ENCODE measurements around the gene PDZD4. TPM values are rescaled to one million over a fixed set of nuclear protein-coding genes. Genes with fewer than 3 reads are reported as not detected.

PDZD4 gene
- polyA plus RNA-seq, 1 donor (not counting 4 experiments of a cell fraction or from before 2014, with no cell fraction given), result 0.05 TPM

DNA sequence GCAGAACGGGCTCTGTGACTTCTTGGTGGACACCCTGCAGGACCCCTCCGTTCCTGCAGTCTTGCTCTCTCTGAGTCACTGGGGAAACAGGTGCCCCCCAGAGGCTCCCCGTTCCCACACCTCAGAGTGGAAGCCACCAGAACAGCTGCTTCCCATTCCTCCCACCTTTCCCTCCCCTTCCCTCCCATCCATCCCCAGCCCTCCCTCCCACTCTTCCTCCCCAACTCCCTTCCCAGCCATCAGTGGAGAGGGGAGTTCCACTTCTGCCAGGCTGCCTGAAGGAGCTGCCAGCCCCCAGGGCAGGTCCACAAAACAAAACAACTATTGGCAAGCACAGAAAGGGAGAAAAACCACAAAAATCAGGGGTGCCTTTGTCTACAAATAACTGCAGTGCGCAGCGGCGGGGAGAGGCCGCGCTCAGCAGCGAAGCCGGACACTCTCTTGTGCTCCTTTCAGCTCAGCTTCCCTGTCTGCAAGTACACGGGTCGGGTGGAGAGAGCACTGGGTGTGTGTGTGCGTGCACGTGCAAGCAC, 27.8 kb downstream of the PDZD4 start:
- no peak overlapping the region for H3K4me2 ChIP-seq (ENCODE audit: control insufficient read depth, extremely low read depth, insufficient read depth, low read depth, low read length)
- H3K4me3 ChIP-seq (ENCODE audit: control insufficient read depth in 2 of 3, extremely low read depth in 1 of 3, insufficient read depth in 2 of 3, low read depth in 1 of 3, low read length in 3 of 3), result no peak overlapping the region
- no peaks in the 10 kb centered on the region for H3K9me1 ChIP-seq (ENCODE audit: control insufficient read depth, extremely low read depth, insufficient read depth, low read length)
- H3K36me3 ChIP-seq (ENCODE audit: control insufficient read depth in 2 of 2, extremely low read depth in 1 of 2, insufficient read depth in 2 of 2, low read length in 2 of 2), result peaks cover 0 to 2% of the 10 kb centered on the region in 2 experiments
- H3K9me3 ChIP-seq (ENCODE audit: control insufficient read depth, low read depth, low read length), result no peaks in the 10 kb centered on the region
- H2AFZ ChIP-seq (ENCODE audit: control insufficient read depth, low read length), result no peak overlapping the region
- H3K27ac ChIP-seq (ENCODE audit: control insufficient read depth, insufficient read depth, low read length), result no peak overlapping the region
- H3K4me1 ChIP-seq (ENCODE audit: control insufficient read depth, extremely low read depth, insufficient read depth, low read length), result no peaks in the 10 kb centered on the region
- H4K20me1 ChIP-seq (ENCODE audit: control insufficient read depth, extremely low read depth, insufficient read depth, low read length), result no peaks in the 10 kb centered on the region
- DNase-seq (ENCODE audit: low read depth, low spot score) (no peak), FAIRE-seq (no peak)
- TF ChIP-seq EZH2 (IDR thresholded peaks at IDR 0.05; ENCODE audit: low read length), result no peak
- TF ChIP-seq, protein P1, sequence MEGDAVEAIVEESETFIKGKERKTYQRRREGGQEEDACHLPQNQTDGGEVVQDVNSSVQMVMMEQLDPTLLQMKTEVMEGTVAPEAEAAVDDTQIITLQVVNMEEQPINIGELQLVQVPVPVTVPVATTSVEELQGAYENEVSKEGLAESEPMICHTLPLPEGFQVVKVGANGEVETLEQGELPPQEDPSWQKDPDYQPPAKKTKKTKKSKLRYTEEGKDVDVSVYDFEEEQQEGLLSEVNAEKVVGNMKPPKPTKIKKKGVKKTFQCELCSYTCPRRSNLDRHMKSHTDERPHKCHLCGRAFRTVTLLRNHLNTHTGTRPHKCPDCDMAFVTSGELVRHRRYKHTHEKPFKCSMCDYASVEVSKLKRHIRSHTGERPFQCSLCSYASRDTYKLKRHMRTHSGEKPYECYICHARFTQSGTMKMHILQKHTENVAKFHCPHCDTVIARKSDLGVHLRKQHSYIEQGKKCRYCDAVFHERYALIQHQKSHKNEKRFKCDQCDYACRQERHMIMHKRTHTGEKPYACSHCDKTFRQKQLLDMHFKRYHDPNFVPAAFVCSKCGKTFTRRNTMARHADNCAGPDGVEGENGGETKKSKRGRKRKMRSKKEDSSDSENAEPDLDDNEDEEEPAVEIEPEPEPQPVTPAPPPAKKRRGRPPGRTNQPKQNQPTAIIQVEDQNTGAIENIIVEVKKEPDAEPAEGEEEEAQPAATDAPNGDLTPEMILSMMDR (optimal IDR thresholded peaks at IDR 0.05 in 1 of 3, IDR thresholded peaks at IDR 0.05 in 1 of 3, conservative IDR thresholded peaks at IDR 0.05 in 1 of 3; ENCODE audit: extremely low read depth in 1 of 3, insufficient read depth in 2 of 3, low read length in 3 of 3), result no peak
- H3K27me3 ChIP-seq (ENCODE audit: control insufficient read depth, extremely low read depth, insufficient read depth, low read length), result no peaks in the 10 kb centered on the region
- dilution Hi-C loops (cut with MboI; ENCODE audit: extremely low pct_ligation_motif_present, low sequenced_read_pairs), result no loop called here
- no peaks in the 10 kb centered on the region for H3K79me2 ChIP-seq (ENCODE audit: control insufficient read depth, insufficient read depth, low read length)
- no peak overlapping the region for H3K9ac ChIP-seq (ENCODE audit: control insufficient read depth, extremely low read depth, insufficient read depth, low read length)

DNA sequence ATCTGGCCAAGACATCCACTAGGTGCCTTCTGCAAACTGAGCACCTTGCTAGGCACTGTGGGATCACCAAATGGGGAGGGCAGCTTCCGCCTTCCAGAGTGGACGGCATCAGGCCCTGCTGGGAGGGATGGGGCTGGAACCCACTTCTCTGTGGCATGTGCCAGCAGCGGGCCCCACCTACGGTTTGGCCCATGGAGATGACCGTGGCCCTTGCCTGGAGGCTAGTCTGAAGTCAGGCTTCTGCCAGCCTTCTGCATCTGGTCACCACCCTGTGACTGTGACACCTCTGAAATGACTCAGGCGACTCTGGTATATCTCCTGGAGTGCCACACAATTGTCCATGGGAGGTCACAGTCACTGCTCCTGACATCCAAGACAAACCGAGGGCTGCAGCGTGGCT, 28.7 kb downstream of the PDZD4 start:
- Histone ChIP-seq H3K4me3 (ENCODE audit: control insufficient read depth in 2 of 3, extremely low read depth in 1 of 3, insufficient read depth in 2 of 3, low read depth in 1 of 3, low read length in 3 of 3) (no peak overlapping the region), H2AFZ (ENCODE audit: control insufficient read depth, low read length) (no peak overlapping the region), H3K27me3 (ENCODE audit: control insufficient read depth, extremely low read depth, insufficient read depth, low read length) (no peaks in the 10 kb centered on the region), H3K9me3 (ENCODE audit: control insufficient read depth, low read depth, low read length) (no peaks in the 10 kb centered on the region), H3K9me1 (ENCODE audit: control insufficient read depth, extremely low read depth, insufficient read depth, low read length) (no peaks in the 10 kb centered on the region), H4K20me1 (ENCODE audit: control insufficient read depth, extremely low read depth, insufficient read depth, low read length) (no peaks in the 10 kb centered on the region), H3K27ac (ENCODE audit: control insufficient read depth, insufficient read depth, low read length) (no peak overlapping the region), H3K9ac (ENCODE audit: control insufficient read depth, extremely low read depth, insufficient read depth, low read length) (no peak overlapping the region), H3K4me1 (ENCODE audit: control insufficient read depth, extremely low read depth, insufficient read depth, low read length) (no peaks in the 10 kb centered on the region), H3K79me2 (ENCODE audit: control insufficient read depth, insufficient read depth, low read length) (peaks cover 6% of the 10 kb centered on the region), H3K4me2 (ENCODE audit: control insufficient read depth, extremely low read depth, insufficient read depth, low read depth, low read length) (no peak overlapping the region), H3K36me3 (ENCODE audit: control insufficient read depth in 2 of 2, extremely low read depth in 1 of 2, insufficient read depth in 2 of 2, low read length in 2 of 2) (peaks cover 0 to 5% of the 10 kb centered on the region in 2 experiments)
- FAIRE-seq (no peak), DNase-seq (ENCODE audit: low read depth, low spot score) (no peak)
- TF ChIP-seq, protein P1 (optimal IDR thresholded peaks at IDR 0.05 in 1 of 3, IDR thresholded peaks at IDR 0.05 in 1 of 3, conservative IDR thresholded peaks at IDR 0.05 in 1 of 3; ENCODE audit: extremely low read depth in 1 of 3, insufficient read depth in 2 of 3, low read length in 3 of 3), result no peak
- no peak for TF ChIP-seq EZH2 (IDR thresholded peaks at IDR 0.05; ENCODE audit: low read length)
- dilution Hi-C loops (cut with MboI; ENCODE audit: extremely low pct_ligation_motif_present, low sequenced_read_pairs), result no loop called here

Measured in keratinocyte (primary cell).